Suprapubic skin (tissue), 4 donors: ENCODE results near the gene COMT. TPM values are rescaled to one million over a fixed set of nuclear protein-coding genes. Genes with fewer than 3 reads are reported as not detected.

Source experiments
- DNase-seq, 2 donors: peaks; one replicate each; pipeline ENCODE4 v3.0.0-alpha.2; 2019; ENCODE audit warnings: low spot score in 2 of 2
- H3K27ac ChIP-seq: fragments of 200-600 bp; sonication (generic); one replicate; pipeline ENCODE4 v1.5.1; 2019
- H3K27me3 ChIP-seq: fragments of 200-600 bp; sonication (generic); one replicate; pipeline ENCODE4 v1.5.1; 2019
- H3K36me3 ChIP-seq: fragments of 200-600 bp; sonication (generic); one replicate; pipeline ENCODE4 v1.5.1; 2019
- H3K4me1 ChIP-seq: fragments of 200-600 bp; sonication (generic); one replicate; pipeline ENCODE4 v1.5.1; 2019
- H3K4me3 ChIP-seq: fragments of 200-600 bp; sonication (generic); one replicate; pipeline ENCODE4 v1.5.1; 2019; ENCODE audit warnings: mild to moderate bottlenecking
- H3K9me3 ChIP-seq: fragments of 200-600 bp; sonication (generic); one replicate; pipeline ENCODE4 v1.5.1; 2019
- EP300 ChIP-seq: sonication (generic); formaldehyde crosslinking; IDR thresholded peaks from one replicate; pipeline ENCODE4 v1.6.1; 2017; ENCODE audit warnings: antibody characterized with exemption
- POLR2A ChIP-seq, 2 donors: fragments of 450-650 bp; IDR thresholded peaks; one replicate each; pipeline ENCODE4 v1.6.1; 2017; ENCODE audit warnings: antibody characterized with exemption in 2 of 2, mild to moderate bottlenecking in 2 of 2, moderate library complexity in 2 of 2
- POLR2AphosphoS5 ChIP-seq, 3 donors: sonication (generic); formaldehyde crosslinking; IDR thresholded peaks; one replicate each; pipeline ENCODE4 v1.6.1; 2017; ENCODE audit warnings: antibody characterized with exemption in 3 of 3
- WGBS: methylation state at CpG from one replicate; pipeline ENCODE4 v1.1.5; 2018; 5-methylcytosine and 5-hydroxymethylcytosine counted together
- total RNA-seq, 4 donors: library from RNA; depleted of rRNA; stranded (reverse); fragments of >200 nt; gene quantifications; one replicate each; pipeline ENCODE4 v1.1.0, GENCODE V29; 2016
- TF ChIP-seq, protein P1 (sequence below), 2 donors: fragments of 200-600 bp in 1 of 2; fragments of 450-650 bp in 1 of 2; sonication (generic) in 1 of 2; IDR thresholded peaks; one replicate each; pipeline ENCODE4 v1.5.1; 2016 to 2019; ENCODE audit warnings: antibody characterized with exemption in 2 of 2, mild to moderate bottlenecking in 1 of 2, moderate library complexity in 1 of 2

COMT gene
- total RNA-seq, 4 donors from 2014 or later, result 206 to 293 (median 246) TPM

DNA sequence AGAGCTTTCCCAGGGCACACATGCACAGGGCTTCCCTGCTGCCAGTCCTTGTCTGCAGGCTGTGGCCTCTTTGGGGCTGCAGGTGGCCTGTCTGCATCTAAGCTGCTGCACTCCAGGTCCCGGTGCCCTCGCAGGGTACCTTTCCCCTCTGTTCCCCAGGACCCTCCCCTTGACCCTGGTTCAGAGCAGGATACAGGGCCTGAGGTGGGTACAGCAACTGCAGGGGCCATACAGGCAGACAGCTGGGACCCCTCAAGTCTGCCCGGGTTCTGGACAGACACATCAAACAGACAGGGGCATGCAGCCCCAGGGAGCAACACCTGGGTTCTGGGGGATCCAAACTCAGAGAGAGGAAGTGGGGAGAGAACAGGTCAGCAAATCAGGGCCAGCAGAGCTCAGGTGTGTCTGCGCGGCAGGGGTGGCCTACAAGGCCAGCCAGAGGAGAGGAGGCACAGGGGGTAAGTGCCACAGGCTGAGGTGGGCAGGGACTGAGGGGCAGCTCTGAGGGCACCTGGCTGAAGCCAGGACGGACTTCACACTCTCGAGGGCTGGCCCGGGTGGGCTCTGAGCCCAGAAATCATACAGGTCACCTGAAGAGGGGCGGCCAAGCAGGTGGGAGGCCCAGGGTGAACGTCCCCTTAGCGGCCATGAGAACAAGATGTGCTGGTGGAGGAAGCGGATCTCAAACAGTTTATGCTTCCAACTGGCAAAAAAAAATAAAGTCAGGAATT, 29.9 kb upstream of the COMT start:
- Histone ChIP-seq H3K4me3 (no peak overlapping the region), H3K27ac (no peak overlapping the region), H3K9me3 (no peaks in the 10 kb centered on the region), H3K36me3 (peaks cover 64% of the 10 kb centered on the region), H3K4me1 (no peaks in the 10 kb centered on the region), H3K27me3 (no peaks in the 10 kb centered on the region)
- no peak for TF ChIP-seq EP300
- TF ChIP-seq, protein P1, sequence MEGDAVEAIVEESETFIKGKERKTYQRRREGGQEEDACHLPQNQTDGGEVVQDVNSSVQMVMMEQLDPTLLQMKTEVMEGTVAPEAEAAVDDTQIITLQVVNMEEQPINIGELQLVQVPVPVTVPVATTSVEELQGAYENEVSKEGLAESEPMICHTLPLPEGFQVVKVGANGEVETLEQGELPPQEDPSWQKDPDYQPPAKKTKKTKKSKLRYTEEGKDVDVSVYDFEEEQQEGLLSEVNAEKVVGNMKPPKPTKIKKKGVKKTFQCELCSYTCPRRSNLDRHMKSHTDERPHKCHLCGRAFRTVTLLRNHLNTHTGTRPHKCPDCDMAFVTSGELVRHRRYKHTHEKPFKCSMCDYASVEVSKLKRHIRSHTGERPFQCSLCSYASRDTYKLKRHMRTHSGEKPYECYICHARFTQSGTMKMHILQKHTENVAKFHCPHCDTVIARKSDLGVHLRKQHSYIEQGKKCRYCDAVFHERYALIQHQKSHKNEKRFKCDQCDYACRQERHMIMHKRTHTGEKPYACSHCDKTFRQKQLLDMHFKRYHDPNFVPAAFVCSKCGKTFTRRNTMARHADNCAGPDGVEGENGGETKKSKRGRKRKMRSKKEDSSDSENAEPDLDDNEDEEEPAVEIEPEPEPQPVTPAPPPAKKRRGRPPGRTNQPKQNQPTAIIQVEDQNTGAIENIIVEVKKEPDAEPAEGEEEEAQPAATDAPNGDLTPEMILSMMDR (IDR thresholded peaks at IDR 0.05), result no peak
- TF ChIP-seq POLR2A (IDR thresholded peaks at IDR 0.05), result no peak
- TF ChIP-seq POLR2AphosphoS5 (IDR thresholded peaks at IDR 0.05), result no peak
- 85% methylated on average over 10 of the region's 12 CpGs for WGBS
- DNase-seq, result no peak

DNA sequence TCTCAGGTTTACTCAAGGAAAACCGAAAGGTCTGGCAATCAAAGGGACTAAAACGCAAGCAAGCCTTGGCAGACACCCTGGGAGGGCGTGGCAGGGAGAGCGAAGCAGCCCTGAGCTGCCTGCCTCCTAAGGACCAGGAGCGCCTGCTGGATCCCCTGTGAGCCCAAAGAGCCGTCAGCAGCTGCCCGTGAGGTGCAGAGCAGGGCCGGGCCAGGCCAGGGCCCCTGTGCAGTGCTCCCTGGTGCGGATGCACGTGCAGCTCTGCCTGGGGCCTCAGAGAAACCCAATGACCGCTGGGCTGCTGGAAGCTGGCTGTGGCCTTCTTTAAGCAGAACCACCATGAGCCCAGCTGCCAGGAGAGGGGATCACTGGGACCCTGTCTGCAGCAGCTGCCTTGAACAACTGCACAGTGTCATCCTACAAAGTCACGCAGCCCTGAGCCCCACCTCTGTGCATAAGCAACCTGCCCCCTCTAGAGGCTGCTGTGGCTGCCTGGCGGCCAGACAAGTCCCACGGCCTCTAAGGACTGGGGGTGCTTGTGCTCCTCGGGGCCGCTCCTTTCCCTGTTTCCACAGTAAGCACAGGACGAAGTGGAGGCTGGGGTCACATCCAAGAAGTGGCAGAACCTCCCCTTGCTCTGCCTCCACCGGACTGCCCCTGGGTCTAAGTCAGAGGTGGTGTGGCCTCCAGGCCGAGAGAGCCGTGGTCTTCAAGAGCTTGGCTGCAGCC, 29.1 kb upstream of the COMT start:
- Histone ChIP-seq H3K27ac (no peak overlapping the region), H3K4me1 (no peaks in the 10 kb centered on the region), H3K4me3 (no peak overlapping the region), H3K9me3 (no peaks in the 10 kb centered on the region), H3K36me3 (peaks cover 64% of the 10 kb centered on the region), H3K27me3 (no peaks in the 10 kb centered on the region)
- TF ChIP-seq, protein P1 (IDR thresholded peaks at IDR 0.05), result no peak
- TF ChIP-seq EP300 (no peak), POLR2A (IDR thresholded peaks at IDR 0.05) (no peak), POLR2AphosphoS5 (IDR thresholded peaks at IDR 0.05) (no peak)
- no peak for DNase-seq
- WGBS, result 74% methylated on average over 12 of the region's 20 CpGs

DNA sequence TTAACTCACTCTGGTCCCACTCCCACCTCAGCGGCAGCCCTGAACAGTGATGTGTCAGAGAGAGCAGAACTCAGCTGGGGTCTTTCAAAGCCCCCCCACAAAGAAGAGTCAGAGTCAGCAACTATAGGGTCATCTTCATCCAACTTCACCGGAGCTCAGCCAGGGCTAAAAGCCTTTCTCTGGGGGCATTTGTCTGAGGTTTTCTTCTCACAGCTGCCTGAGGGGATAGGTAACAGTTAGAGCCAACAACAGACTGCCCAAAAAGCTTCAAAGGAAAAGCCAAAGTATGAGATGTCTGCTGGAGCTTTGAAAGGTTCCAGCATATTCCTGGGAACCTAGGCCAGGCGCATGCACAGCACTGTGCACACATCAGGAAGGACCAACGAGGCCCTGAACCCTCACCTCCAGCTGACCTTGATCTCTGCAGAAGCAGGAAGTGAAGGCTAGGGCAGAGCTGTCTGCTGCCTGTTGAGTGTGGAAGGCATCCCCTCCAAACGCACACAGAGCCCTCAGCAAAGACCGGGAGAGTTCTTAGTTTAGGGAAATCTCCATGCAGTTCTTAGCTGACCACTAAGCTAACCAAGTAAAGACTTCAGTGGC, 28.1 kb upstream of the COMT start:
- 91% methylated on average over 6 of the region's 6 CpGs for WGBS
- H3K36me3 ChIP-seq, result peaks cover 67% of the 10 kb centered on the region

DNA sequence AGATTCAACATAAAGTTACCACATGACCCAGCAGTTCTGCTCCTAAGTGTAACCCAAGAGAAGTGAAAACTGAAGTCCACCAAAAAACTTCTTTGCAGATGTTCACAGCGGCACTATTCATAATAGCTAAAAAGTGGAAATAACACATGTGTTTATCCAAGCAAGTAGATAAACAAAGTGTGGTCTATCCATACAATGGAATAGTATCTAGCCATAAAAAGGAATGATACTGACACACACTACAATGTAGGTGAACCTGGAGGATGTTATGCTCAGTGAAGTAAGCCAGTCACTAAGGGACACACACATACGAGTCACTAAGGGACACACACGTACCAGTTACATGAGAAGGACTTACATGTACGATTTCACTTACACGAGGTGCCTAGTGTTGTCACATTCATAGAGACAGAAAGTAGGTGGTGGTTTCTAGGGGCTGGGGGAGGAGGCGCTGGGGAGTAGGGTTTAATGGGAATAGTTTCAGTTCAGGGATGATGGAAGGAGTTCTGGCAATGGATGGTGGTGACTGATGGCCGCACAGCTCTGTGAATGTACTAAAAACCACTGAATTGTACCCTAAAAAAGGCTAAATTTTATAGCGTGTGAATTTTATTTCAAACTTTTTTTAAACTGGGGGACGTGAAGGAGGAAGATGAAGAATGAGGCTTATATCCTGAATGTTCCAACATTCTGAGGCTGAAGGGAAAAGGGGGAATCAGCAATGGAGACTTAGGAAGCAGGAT, 27.2 kb upstream of the COMT start:
- no peak for DNase-seq

More for the DNA sequence above, 28.1 kb upstream of the COMT start:
- Histone ChIP-seq H3K27me3 (no peaks in the 10 kb centered on the region), H3K4me3 (no peak overlapping the region), H3K4me1 (no peaks in the 10 kb centered on the region), H3K9me3 (no peaks in the 10 kb centered on the region), H3K27ac (no peak overlapping the region)
- DNase-seq, result no peak
- TF ChIP-seq, protein P1 (IDR thresholded peaks at IDR 0.05), result no peak
- TF ChIP-seq POLR2AphosphoS5 (IDR thresholded peaks at IDR 0.05) (no peak), POLR2A (IDR thresholded peaks at IDR 0.05) (no peak), EP300 (no peak)

More for the DNA sequence above, 27.2 kb upstream of the COMT start:
- WGBS, result 95% methylated on average over 9 of the region's 9 CpGs
- H3K4me1 ChIP-seq, result no peaks in the 10 kb centered on the region
- no peak overlapping the region for H3K4me3 ChIP-seq
- no peaks in the 10 kb centered on the region for H3K9me3 ChIP-seq
- H3K27me3 ChIP-seq, result no peaks in the 10 kb centered on the region
- TF ChIP-seq, protein P1 (IDR thresholded peaks at IDR 0.05), result no peak
- TF ChIP-seq EP300 (no peak), POLR2AphosphoS5 (IDR thresholded peaks at IDR 0.05) (no peak)
- no peak overlapping the region for H3K27ac ChIP-seq
- peaks cover 67% of the 10 kb centered on the region for H3K36me3 ChIP-seq
